ENCODE results near the gene ANKLE2. TPM values are rescaled to one million over a fixed set of nuclear protein-coding genes. Genes with fewer than 3 reads are reported as not detected.

ANKLE2 gene
- total and polyA plus RNA-seq, 8 donors, result 20.0 to 39.6 (median 23.6) TPM

- no peak for TF ChIP-seq CTCF (IDR thresholded peaks at IDR 0.05)
- Histone ChIP-seq H3K9me3 (no peaks in the 10 kb centered on the region), H3K36me3 (peaks cover 2 to 34% (median 10%) of the 10 kb centered on the region in 3 donors), H3K27ac (no peak overlapping the region), H3K4me3 (no peak overlapping the region), H3K27me3 (no peaks in the 10 kb centered on the region), H3K4me1 (no peaks in the 10 kb centered on the region)
- ATAC-seq (no peak), DNase-seq (peak in 1 of 6 donors; percentile 67), FAIRE-seq (no peak)
- 93 to 94% methylated on average over 19 to 21 of the region's 21 CpGs for WGBS, 2 donors
- intact Hi-C loops (cut with DNase I), result no loop called here
Measured at GRCh38 chr12:132718644-132719043, 43.0 kb downstream of the ANKLE2 start.

- peak in 1 of 6 donors; percentile 79 for DNase-seq
- no peak overlapping the region for H3K4me3 ChIP-seq
- H3K36me3 ChIP-seq, result peaks cover 2 to 27% (median 10%) of the 10 kb centered on the region in 3 donors
- TF ChIP-seq CTCF (IDR thresholded peaks at IDR 0.05), result no peak
- no peaks in the 10 kb centered on the region for H3K4me1 ChIP-seq
- intact Hi-C loops (cut with DNase I), result no loop called here
- H3K9me3 ChIP-seq, result no peaks in the 10 kb centered on the region
- H3K27me3 ChIP-seq, result no peaks in the 10 kb centered on the region
- ATAC-seq, result peak in 1 of 4 donors; percentile 3
- WGBS, 2 donors, result 96% methylated on average over 61 of the region's 61 CpGs
- no peak for FAIRE-seq
- H3K27ac ChIP-seq, result no peak overlapping the region
Measured at GRCh38 chr12:132717531-132718387, 43.9 kb downstream of the ANKLE2 start.

GRCh38 chr12:132717011-132717410, 44.6 kb downstream of the ANKLE2 start:
- Histone ChIP-seq H3K4me3 (no peak overlapping the region), H3K27me3 (no peaks in the 10 kb centered on the region), H3K4me1 (peaks cover 0 to 2% (median 1%) of the 10 kb centered on the region in 3 donors), H3K36me3 (peaks cover 2 to 27% (median 10%) of the 10 kb centered on the region in 3 donors), H3K27ac (no peak overlapping the region), H3K9me3 (no peaks in the 10 kb centered on the region)
- ATAC-seq (no peak), DNase-seq (peak in 1 of 6 donors; percentile 69), FAIRE-seq (no peak)
- 89% methylated on average over 17 of the region's 17 CpGs for WGBS, 2 donors
- intact Hi-C loops (cut with DNase I), result no loop called here
- no peak for TF ChIP-seq CTCF (IDR thresholded peaks at IDR 0.05)

GRCh38 chr12:132716356-132716755, 45.3 kb downstream of the ANKLE2 start:
- no peak for FAIRE-seq
- no peak overlapping the region for H3K27ac ChIP-seq

More at GRCh38 chr12:132716356-132716755, 45.3 kb downstream of the ANKLE2 start:
- H3K9me3 ChIP-seq, result no peaks in the 10 kb centered on the region
- DNase-seq, result no peak
- H3K36me3 ChIP-seq, result peaks cover 2 to 27% (median 10%) of the 10 kb centered on the region in 3 donors
- no peak overlapping the region for H3K4me3 ChIP-seq
- no peak for ATAC-seq
- 76 to 92% methylated on average over 11 of the region's 11 CpGs for WGBS, 2 donors
- intact Hi-C loops (cut with DNase I), result no loop called here
- H3K27me3 ChIP-seq, result no peaks in the 10 kb centered on the region
- H3K4me1 ChIP-seq, result peaks cover 0 to 8% (median 6%) of the 10 kb centered on the region in 3 donors
- TF ChIP-seq CTCF (IDR thresholded peaks at IDR 0.05), result no peak

All from pancreas (tissue), 10 donors.